ENCODE data around the gene AATK.

AATK gene

GRCh38 chr17:81110488-81111040 is 55.5 kb downstream of the AATK start:
- DNase-seq (ENCODE audit: low read depth): no peak
- no peak for TF ChIP-seq CTCF (IDR thresholded peaks at IDR 0.05; ENCODE audit: insufficient read depth, low read depth, low read length, missing control alignments)
- no peak overlapping the region for H3K4me3 ChIP-seq (ENCODE audit: low read length)

GRCh38 chr17:81109957-81110356 is 56.1 kb downstream of the AATK start:
- H3K4me3 ChIP-seq (ENCODE audit: low read length): no peak overlapping the region
- DNase-seq (ENCODE audit: low read depth): no peak
- no peak for TF ChIP-seq CTCF (IDR thresholded peaks at IDR 0.05; ENCODE audit: insufficient read depth, low read depth, low read length, missing control alignments)

- DNase-seq (ENCODE audit: low read depth): no peak
- no peak overlapping the region for H3K4me3 ChIP-seq (ENCODE audit: low read length)
- no peak for TF ChIP-seq CTCF (IDR thresholded peaks at IDR 0.05; ENCODE audit: insufficient read depth, low read depth, low read length, missing control alignments)
These were observed 57.8 kb downstream of the AATK start for GRCh38 chr17:81108220-81108619.

GRCh38 chr17:81106716-81107115 is 59.3 kb downstream of the AATK start:
- TF ChIP-seq CTCF (IDR thresholded peaks at IDR 0.05; ENCODE audit: insufficient read depth, low read depth, low read length, missing control alignments): no peak
- no peak for DNase-seq (ENCODE audit: low read depth)
- no peak overlapping the region for H3K4me3 ChIP-seq (ENCODE audit: low read length)

GRCh38 chr17:81103379-81103778 is 62.6 kb downstream of the AATK start:
- no peak for DNase-seq (ENCODE audit: low read depth)
- TF ChIP-seq CTCF (IDR thresholded peaks at IDR 0.05; ENCODE audit: insufficient read depth, low read depth, low read length, missing control alignments): no peak
- no peak overlapping the region for H3K4me3 ChIP-seq (ENCODE audit: low read length)

- DNase-seq (ENCODE audit: low read depth): no peak
- TF ChIP-seq CTCF (IDR thresholded peaks at IDR 0.05; ENCODE audit: insufficient read depth, low read depth, low read length, missing control alignments): no peak
- H3K4me3 ChIP-seq (ENCODE audit: low read length): no peak overlapping the region
These were observed 63.2 kb downstream of the AATK start for GRCh38 chr17:81102869-81103268.

- DNase-seq (ENCODE audit: low read depth): no peak
- TF ChIP-seq CTCF (IDR thresholded peaks at IDR 0.05; ENCODE audit: insufficient read depth, low read depth, low read length, missing control alignments): no peak
- no peak overlapping the region for H3K4me3 ChIP-seq (ENCODE audit: low read length)
These were observed 63.7 kb downstream of the AATK start for GRCh38 chr17:81102352-81102751.
